Tibial nerve (tissue), 4 donors: ENCODE data around the gene H2BW2. TPM values are rescaled to one million over a fixed set of nuclear protein-coding genes. Genes with fewer than 3 reads are reported as not detected.

Experiments
- DNase-seq, 2 donors: peaks; one replicate each; pipeline ENCODE4 v3.0.0-alpha.2; 2019; ENCODE audit warnings: low spot score in 2 of 2
- H3K27ac ChIP-seq, 4 donors: fragments of 200-600 bp; sonication (generic) in 3 of 4; one replicate each; pipeline ENCODE4 v1.5.1; 2017 to 2019; ENCODE audit warnings: mild to moderate bottlenecking in 1 of 4
- H3K27me3 ChIP-seq, 2 donors: fragments of 200-600 bp; sonication (generic) in 1 of 2; one replicate each; pipeline versions ENCODE4 v1.5.1 to v1.6.0; 2017 to 2019
- H3K36me3 ChIP-seq, 3 donors: fragments of 200-600 bp; sonication (generic); one replicate each; pipeline ENCODE4 v1.5.1; 2018 to 2019
- H3K4me1 ChIP-seq, 4 donors: fragments of 200-600 bp; sonication (generic) in 3 of 4; one replicate each; pipeline ENCODE4 v1.5.1; 2017 to 2019
- H3K4me3 ChIP-seq, 4 donors: fragments of 200-600 bp; sonication (generic) in 3 of 4; one replicate each; pipeline ENCODE4 v1.5.1; 2017 to 2019; ENCODE audit warnings: mild to moderate bottlenecking in 1 of 4, moderate library complexity in 1 of 4
- H3K9me3 ChIP-seq, 4 donors: fragments of 200-600 bp; sonication (generic) in 3 of 4; one replicate each; pipeline ENCODE4 v1.5.1; 2017 to 2019
- CTCF ChIP-seq, 5 experiments: fragments of 200-600 bp in 3 of 5; fragments of 450-650 bp in 2 of 5; sonication (generic) in 3 of 5; IDR thresholded peaks; one replicate each; pipeline ENCODE4 v1.5.1; 2016 to 2019; ENCODE audit warnings: antibody characterized with exemption in 5 of 5, mild to moderate bottlenecking in 3 of 5, moderate library complexity in 2 of 5
- EP300 ChIP-seq, 2 donors: sonication (generic); formaldehyde crosslinking; IDR thresholded peaks; one replicate each; pipeline ENCODE4 v1.6.1; 2017; ENCODE audit warnings: antibody characterized with exemption in 2 of 2, mild to moderate bottlenecking in 1 of 2
- POLR2A ChIP-seq, 2 donors: fragments of 450-650 bp; IDR thresholded peaks; one replicate each; pipeline ENCODE4 v1.6.1; 2017; ENCODE audit warnings: antibody characterized with exemption in 2 of 2, mild to moderate bottlenecking in 2 of 2, moderate library complexity in 2 of 2
- WGBS, 2 donors: methylation state at CpG; one replicate each; pipeline ENCODE4 v1.1.5; 2018; 5-methylcytosine and 5-hydroxymethylcytosine counted together
- total RNA-seq, 4 donors: library from RNA; depleted of rRNA; stranded (reverse); fragments of >200 nt; gene quantifications; one replicate each; pipeline ENCODE4 v1.1.0, GENCODE V29; 2016

H2BW2 gene
- total RNA-seq, 4 donors from 2014 or later = not detected

DNA sequence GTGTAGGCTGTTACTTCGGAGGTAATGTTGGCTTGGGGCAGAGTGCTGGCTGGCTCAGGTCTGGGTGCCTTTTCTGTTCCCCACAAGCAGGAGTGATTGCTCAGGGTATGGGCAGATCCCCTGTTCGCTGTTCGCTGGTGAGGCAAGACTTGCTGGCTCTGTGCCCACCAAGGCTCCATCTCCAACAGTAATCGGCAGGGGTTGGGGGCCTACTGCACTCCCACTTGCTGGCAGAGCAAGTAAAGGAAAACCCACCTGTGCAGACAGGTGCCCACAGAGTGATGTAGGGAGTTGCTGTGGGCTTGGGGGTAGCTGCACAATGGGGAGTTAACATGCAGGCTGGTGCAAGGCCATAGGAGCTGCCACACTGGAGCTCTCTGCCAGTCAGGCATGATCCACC lies 44.3 kb downstream of the H2BW2 start:
- 81 to 100% methylated on average over 2 to 4 of the region's 4 CpGs for WGBS, 2 donors
- Histone ChIP-seq H3K4me3 (no peak overlapping the region), H3K27ac (no peak overlapping the region), H3K36me3 (no peaks in the 10 kb centered on the region), H3K27me3 (peaks cover 0 to 12% of the 10 kb centered on the region in 2 donors), H3K9me3 (no peaks in the 10 kb centered on the region), H3K4me1 (no peaks in the 10 kb centered on the region)
- no peak for DNase-seq
- TF ChIP-seq CTCF (IDR thresholded peaks at IDR 0.05) (no peak), EP300 (IDR thresholded peaks at IDR 0.05) (no peak), POLR2A (IDR thresholded peaks at IDR 0.05) (no peak)

DNA sequence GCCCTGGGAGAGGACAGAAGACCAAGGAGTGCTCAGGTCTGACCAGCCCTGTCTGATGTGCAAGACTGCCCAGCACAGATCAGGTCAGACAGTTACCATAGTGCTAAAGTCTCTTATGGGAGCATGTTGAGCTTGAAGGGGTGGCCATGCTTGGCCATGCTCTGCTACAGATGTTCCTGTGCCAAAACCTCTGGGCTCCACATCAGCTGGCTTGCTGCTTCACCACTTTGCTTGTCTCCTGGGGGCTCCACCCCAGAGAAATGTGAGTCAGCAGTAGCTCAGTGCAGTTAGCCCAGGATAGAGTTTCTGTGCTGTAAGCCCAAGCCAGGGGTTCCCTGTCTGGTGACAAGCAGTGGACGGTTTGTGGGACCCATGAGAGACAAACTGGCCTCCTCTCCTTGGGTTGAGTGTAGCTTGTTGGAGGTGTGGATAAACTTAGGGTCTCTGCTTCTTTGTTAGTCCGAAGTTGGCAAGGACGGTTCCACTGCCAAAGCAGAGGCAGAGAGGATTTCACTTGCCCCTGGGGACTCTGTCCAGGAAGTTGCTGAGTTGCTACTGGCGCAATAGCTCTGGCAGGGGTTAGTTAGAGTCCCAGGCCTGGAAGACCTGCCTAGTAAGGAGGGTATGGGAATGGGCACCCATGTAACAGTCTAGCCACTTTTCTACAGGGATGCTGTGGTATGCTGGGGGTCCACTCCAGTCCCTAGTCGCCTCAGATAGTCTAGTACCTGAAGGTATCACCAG lies 45.0 kb downstream of the H2BW2 start:
- TF ChIP-seq CTCF (IDR thresholded peaks at IDR 0.05) = no peak
- TF ChIP-seq POLR2A (IDR thresholded peaks at IDR 0.05) = no peak
- TF ChIP-seq EP300 (IDR thresholded peaks at IDR 0.05) = no peak
- Histone ChIP-seq H3K27me3 (peaks cover 0 to 12% of the 10 kb centered on the region in 2 donors), H3K27ac (no peak overlapping the region), H3K9me3 (no peaks in the 10 kb centered on the region), H3K4me3 (no peak overlapping the region), H3K36me3 (no peaks in the 10 kb centered on the region), H3K4me1 (no peaks in the 10 kb centered on the region)
- no peak for DNase-seq
- 65 to 67% methylated on average over 2 to 5 of the region's 5 CpGs for WGBS, 2 donors

- Histone ChIP-seq H3K27ac (no peak overlapping the region), H3K36me3 (no peaks in the 10 kb centered on the region), H3K27me3 (peaks cover 0 to 20% of the 10 kb centered on the region in 2 donors), H3K4me1 (no peaks in the 10 kb centered on the region), H3K9me3 (no peaks in the 10 kb centered on the region), H3K4me3 (no peak overlapping the region)
- WGBS, 2 donors = 78 to 100% methylated on average over 6 to 7 of the region's 7 CpGs
- TF ChIP-seq CTCF (IDR thresholded peaks at IDR 0.05) (no peak), EP300 (IDR thresholded peaks at IDR 0.05) (no peak), POLR2A (IDR thresholded peaks at IDR 0.05) (no peak)
- no peak for DNase-seq
These were observed 45.7 kb downstream of the H2BW2 start for GRCh38 chrX:104085477-104085876.

DNA sequence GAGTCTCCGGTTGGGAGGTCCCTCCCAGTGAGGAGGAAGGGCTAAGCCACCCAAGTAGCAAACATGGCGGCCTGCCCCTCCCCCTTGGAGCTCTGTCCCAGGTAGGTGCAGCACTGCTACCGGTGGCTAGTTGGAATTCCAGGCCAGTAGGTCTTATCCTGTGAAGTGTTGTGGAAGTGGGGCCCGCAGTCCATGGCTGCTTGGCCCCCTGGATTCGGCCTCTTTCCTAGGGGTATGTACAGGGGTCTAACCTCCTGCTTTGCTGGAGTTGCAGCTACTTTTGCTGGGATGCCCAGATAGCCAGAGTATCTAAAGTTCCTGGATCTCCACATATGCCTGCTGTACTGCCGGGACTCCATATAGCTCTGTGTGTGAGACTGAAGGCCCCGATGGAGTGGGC lies 46.2 kb downstream of the H2BW2 start:
- H3K4me3 ChIP-seq = no peak overlapping the region
- no peak overlapping the region for H3K27ac ChIP-seq
- 78 to 100% methylated on average over 2 to 7 of the region's 7 CpGs for WGBS, 2 donors
- H3K4me1 ChIP-seq = no peaks in the 10 kb centered on the region
- no peaks in the 10 kb centered on the region for H3K36me3 ChIP-seq
- H3K9me3 ChIP-seq = no peaks in the 10 kb centered on the region
- TF ChIP-seq POLR2A (IDR thresholded peaks at IDR 0.05) = no peak
- no peak for DNase-seq
- peaks cover 0 to 22% of the 10 kb centered on the region in 2 donors for H3K27me3 ChIP-seq

Other genes starting within 250 kb of the H2BW2 start
- 1 to 10 TPM; 2.3 to 4.8 (median 3.0) TPM for gene RAB9B, start 207.7 kb upstream of the H2BW2 start, total RNA-seq
- gene TMSB15B, start 77.3 kb upstream of the H2BW2 start, total RNA-seq = 1 to 10 TPM; 1.2 to 3.3 (median 2.2) TPM
- not detected for gene H2BW1, start 26.2 kb upstream of the H2BW2 start, total RNA-seq
- 1 to 10 TPM; 1.6 to 4.8 (median 1.9) TPM for gene TMSB15C, start 36.3 kb downstream of the H2BW2 start, total RNA-seq
- gene ZCCHC18, start 72.6 kb downstream of the H2BW2 start, total RNA-seq = 1 to 10 TPM; 1.3 to 3.3 (median 1.7) TPM
- 10 to 100 TPM in 2 of 4 donors, 1 to 10 TPM in 2; 2.2 to 26.1 (median 13.2) TPM for gene SLC25A53, start 117.1 kb downstream of the H2BW2 start, total RNA-seq
- 10 to 100 TPM; 21.6 to 44.4 (median 34.0) TPM for gene FAM199X, start 126.5 kb downstream of the H2BW2 start, total RNA-seq
- not detected for gene ESX1, start 215.0 kb downstream of the H2BW2 start, total RNA-seq